GM18505 (cell line): Measurements from ENCODE around the gene AACS.
"Not testable (repeated sequence)": the region's sequence is repeated elsewhere in the genome, so short reads cannot be mapped to it uniquely, and the experiment has no call there.

Experiments
- ATAC-seq: cut with Tn5 transposase; IDR thresholded peaks from one replicate; pipeline ENCODE4 v1.9.1; 2021; ENCODE audit not compliant: unreplicated experiment
- POLR2A ChIP-seq: IDR thresholded peaks from 4 replicates; pipeline ENCODE4 v1.6.1; 2011; ENCODE audit warnings: borderline replicate concordance; ENCODE audit not compliant: insufficient read depth, insufficient read length; ENCODE audit errors: extremely low read depth

Gene AACS, protein sequence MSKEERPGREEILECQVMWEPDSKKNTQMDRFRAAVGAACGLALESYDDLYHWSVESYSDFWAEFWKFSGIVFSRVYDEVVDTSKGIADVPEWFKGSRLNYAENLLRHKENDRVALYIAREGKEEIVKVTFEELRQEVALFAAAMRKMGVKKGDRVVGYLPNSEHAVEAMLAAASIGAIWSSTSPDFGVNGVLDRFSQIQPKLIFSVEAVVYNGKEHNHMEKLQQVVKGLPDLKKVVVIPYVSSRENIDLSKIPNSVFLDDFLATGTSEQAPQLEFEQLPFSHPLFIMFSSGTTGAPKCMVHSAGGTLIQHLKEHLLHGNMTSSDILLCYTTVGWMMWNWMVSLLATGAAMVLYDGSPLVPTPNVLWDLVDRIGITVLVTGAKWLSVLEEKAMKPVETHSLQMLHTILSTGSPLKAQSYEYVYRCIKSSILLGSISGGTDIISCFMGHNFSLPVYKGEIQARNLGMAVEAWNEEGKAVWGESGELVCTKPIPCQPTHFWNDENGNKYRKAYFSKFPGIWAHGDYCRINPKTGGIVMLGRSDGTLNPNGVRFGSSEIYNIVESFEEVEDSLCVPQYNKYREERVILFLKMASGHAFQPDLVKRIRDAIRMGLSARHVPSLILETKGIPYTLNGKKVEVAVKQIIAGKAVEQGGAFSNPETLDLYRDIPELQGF

DNA sequence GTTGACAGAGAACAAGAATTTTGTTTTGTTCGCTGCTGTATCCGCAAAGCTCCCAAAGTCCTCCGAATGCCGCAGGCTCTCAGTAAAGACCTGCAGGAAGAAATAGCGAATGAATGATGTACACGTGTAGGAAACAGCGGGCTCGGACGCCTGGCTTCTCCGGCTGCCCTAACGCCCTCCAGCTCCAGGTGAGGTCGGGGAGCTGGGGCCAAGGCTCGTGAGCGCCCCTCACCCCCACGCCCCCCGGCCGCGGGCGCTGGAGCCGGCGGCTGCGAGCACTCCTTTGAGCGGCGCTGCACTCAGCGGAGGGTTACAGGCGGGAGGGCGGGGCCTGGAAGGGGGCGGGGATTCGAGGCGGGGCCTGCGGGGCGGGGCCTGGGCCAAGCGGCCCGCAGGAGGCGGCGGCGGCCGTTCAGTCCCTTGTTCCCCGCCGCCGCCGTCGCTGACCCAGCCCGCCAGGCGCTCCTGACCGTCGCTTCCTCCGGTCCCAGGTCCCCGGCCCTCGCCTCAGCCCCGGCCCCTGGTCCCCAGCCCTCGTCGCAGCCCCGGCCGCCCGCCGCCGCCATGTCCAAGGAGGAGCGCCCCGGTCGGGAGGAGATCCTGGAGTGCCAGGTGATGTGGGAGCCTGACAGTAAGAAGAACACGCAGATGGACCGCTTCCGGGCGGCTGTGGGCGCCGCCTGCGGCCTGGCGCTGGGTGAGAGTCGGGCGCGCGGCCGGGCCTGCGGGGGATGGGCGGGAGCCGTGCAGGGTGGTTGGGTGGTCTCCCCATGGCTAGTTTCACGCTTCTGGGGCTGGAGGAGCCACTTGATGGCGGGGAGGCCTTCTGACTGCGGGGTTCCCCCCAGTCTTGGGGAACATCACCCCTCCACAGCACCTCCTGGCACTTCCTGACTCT lies at the start of gene AACS:
TSS of gene AACS (plus strand) at position 415 of the 898 bp plus-strand sequence. CDS start at position 565, 150 bp downstream.
- ATAC-seq, result peak; percentile 94
- peak; percentile 77 for TF ChIP-seq POLR2A

DNA sequence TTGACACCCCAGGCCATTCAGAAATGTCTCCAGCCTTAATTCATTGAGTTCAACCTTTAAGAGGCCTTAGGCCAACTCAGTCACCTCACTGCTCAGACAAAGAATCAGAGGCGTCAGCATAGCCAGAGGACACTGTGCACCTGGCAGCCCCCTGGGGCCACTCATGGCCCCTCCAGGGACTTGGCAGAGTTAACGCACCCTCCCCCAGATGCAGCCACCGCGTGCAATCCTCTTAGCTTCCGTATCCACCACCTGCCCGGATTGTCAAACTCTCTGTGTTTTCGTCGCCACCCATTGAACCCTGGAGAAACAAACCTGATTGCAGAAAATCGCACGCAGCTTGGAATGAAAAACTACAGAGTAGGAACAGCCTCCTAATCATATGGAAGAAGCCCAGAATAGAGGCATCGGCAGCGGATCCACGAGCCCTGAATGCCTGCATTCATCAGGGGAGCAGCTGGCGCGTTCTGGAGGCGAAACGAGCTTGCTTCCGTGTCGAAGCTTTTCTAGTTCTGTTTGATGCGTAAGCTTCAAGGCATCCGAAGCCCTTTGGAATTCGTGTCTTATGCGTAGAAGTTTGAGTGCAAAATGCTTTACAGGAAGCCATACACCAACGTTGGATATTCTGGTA lies 49.4 kb upstream of the AACS start:
- no peak for ATAC-seq
- no peak for TF ChIP-seq POLR2A

DNA sequence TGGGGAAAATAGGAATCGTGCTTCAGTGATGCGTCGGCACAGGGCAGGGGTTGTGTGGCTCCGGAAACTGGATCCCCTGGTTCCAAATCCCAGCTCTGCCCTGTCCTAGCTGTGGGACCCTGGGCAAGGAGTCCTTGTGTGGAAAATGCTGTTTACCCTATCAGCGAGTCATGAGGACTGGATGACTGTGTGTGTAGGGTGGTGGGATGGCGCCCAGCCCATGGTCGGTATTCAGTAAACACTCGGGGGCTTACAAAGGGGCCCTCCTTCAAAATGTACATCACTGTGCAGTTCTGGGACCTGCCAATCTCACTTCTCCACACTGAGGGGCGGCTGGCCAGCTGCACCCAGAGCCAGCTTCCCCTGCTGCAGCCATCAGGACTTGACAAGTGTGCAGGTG lies 47.4 kb upstream of the AACS start:
- ATAC-seq, result no peak

DNA sequence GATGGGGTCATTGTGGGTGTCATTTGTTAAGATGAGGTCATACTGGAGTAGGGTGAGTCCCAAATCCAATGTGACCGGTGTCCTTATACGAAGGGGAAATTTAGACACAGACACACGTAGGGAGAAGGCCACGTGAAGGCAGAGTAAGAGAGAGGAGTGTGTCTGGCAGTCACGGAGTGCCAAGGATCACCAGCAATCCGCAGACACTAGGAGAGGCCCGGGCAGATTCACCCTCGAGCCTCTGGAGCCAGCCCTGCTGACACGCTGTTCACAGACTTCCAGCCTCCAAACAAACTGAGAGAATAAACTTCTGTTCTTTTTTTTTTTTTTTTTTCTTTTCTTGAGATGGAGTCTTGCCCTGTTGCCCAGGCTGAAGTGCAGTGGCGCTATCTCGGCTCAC lies 46.9 kb upstream of the AACS start:
- no peak for ATAC-seq
- no peak for TF ChIP-seq POLR2A

More for the DNA sequence above, 47.4 kb upstream of the AACS start:
- no peak for TF ChIP-seq POLR2A

DNA sequence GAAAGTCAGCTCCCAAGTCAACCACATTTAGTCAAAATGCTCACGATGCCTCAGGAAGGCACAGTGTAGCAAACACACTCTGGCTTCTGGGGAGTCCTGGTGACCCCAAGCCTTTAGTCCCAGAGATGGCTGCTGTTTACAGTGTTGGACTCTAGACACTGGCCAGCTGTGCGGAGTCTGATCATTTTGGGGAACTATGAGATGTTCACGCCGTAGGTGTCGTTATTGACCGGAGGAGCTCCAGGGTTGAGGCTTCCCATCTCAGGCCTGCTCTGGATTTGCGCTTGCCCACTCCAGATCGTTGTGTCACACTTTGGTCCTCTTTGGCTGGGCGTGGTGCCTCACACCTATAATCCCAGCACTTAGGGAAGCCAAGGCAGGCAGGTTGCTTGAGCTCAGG lies 44.1 kb upstream of the AACS start:
- no peak for TF ChIP-seq POLR2A
- no peak for ATAC-seq

DNA sequence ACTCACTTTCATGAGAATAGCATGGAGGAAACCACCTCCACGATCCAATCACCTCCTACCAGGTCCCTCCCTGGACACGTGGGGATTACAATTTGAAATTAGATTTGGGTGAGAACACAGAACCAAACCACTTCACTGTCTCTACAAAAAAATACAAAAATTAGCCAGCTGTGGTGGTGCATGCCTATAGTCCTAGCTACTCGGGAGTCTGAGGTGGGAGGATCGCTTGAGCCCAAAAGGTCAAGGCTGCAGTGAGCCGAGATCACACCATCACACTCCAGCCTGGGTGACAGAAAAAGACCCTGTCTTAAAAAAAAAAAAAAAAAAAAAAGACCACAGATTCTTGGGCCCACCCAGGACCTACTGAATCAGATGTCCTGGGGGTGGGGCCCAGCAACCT lies 43.5 kb upstream of the AACS start:
- no peak for TF ChIP-seq POLR2A
- ATAC-seq, result no peak

DNA sequence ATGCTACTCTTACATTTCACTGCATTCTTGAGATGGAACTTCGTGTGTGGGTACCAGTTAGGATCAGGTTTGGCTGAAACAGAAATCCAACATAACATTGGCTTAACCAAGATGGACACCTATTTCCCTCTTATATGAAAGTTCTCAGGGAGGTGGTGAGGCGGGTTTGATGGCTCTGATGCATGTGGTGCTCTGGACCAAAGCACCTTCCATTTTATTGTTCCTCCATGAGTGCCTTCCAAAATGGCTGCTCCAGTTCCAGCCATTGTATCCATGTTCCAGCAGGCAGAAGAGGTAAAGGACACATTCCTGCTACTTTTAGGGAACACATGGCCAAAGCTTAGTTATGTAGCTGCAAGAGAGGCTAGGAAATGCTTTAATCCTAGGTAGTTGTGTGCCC lies 42.2 kb upstream of the AACS start:
- ATAC-seq, result no peak

DNA sequence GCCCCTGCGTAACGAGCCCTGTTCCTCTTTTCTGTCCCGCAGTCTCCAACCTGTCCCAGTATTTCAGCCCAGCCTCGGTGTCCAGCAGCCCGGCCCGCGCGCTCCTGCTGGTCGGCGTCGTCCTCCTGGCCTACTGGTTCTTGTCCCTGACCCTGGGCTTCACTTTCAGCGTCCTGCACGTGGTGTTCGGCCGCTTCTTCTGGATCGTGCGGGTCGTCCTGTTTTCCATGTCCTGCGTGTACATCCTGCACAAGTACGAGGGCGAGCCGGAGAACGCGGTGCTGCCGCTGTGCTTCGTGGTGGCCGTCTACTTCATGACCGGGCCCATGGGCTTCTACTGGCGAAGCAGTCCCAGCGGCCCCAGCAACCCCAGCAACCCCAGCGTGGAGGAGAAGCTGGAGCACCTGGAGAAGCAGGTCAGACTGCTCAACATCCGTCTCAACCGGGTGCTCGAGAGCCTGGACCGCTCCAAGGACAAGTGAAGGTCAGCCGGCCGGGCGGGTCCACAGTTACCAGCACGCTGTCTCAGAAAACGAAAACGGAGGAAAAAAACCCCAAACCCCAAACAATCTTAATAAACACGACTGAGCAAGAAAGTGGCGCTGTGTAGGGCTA lies 40.2 kb upstream of the AACS start:
- ATAC-seq, result no peak
- TF ChIP-seq POLR2A, result no peak

More for the DNA sequence above, 42.2 kb upstream of the AACS start:
- no peak for TF ChIP-seq POLR2A

DNA sequence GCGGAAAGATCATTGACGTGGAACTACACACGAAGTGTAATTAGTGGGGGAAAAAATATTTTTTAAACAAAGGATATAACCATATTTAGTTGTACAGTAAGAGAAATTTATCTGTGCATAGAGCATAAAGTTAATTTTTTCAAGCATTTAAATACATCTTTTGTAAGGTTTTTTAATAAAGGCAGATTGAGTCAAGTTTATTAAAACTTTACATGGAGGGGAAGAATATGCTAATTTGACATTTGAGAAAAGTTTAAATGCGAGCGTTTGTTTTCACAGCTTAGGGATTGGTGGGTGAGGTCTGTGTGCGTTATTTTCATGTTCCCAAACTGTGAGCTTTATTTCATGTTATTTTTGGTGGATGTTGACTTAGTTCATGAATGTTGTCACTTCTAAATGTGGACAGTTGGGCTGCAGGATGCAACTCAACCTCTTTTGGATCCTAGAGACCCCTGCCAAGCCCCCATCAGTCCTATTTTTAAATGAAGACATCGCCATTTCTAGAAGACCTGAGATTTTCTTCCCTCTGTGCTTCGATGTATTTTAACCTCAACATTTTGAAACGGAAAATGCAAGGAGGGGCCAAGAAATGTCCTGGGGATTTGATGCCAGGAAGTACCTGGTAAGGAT lies 39.5 kb upstream of the AACS start:
- TF ChIP-seq POLR2A, result no peak
- no peak for ATAC-seq

DNA sequence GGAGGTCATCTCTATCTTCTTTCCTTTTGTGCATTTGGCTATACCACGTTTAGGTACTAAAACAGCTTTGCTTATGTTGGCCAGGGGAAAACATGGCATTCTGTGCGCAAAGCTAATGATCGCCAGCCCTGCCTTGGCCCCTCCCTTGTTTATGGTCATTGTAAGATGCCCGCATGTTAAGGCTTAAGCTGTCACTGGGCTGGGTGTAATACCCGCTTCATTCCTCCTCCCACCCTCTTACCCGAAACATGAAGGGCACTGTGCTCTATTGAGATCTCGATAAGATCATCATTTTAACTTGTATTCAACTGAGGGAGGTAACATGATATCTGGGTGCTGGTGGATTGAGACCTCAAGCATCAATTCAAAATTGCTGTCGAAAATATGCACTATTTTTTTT lies 37.1 kb upstream of the AACS start:
- TF ChIP-seq POLR2A, result no peak
- no peak for ATAC-seq

DNA sequence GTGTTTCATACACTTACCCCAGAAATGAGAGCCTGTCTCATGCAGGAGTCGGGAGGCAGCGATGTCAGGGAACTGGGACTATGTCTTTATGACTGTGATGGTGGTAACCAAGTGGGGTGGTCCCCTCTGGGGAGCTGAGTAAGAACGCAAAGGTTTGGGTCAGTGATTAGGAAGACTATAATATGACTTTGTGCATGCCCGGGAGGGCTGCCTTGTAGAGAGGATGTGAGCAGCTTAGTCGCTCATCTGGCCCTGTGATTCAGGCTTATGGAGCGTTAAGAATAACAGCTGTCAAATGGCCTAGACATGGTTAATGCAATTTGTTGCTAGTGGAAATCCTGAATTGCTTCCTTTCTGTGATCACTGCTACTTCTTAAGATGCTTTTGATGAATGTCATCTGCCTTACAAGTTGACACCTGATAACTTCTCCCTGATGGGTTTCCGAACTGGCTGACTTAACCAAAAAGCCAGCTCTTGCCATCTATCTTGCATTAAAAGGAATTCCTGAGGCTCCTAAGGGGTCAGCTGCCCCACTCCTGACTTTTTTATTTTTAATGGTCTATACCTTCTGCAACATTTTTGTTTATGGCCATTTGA lies 35.4 kb upstream of the AACS start:
- TF ChIP-seq POLR2A, result no peak
- no peak for ATAC-seq

DNA sequence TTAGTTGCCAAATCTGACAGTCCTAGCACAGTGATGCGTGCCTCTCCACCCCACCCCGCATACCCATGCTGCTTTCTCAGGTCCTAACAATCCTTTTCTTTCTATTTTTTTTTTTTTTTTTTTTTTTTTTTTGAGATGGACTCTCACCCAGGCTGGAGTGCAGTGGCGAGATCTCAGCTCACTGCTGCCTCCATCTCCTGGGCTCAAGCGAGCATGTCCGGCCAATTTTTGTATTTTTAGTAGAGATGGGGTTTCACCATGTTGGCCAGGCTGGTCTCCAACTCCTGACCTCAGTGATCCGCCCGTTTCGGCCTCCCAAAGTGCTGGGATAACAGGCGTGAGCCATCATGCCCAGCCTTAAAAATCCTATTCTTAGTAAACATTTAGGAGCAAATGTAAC lies 33.8 kb upstream of the AACS start:
- not testable (repeated sequence) for ATAC-seq

DNA sequence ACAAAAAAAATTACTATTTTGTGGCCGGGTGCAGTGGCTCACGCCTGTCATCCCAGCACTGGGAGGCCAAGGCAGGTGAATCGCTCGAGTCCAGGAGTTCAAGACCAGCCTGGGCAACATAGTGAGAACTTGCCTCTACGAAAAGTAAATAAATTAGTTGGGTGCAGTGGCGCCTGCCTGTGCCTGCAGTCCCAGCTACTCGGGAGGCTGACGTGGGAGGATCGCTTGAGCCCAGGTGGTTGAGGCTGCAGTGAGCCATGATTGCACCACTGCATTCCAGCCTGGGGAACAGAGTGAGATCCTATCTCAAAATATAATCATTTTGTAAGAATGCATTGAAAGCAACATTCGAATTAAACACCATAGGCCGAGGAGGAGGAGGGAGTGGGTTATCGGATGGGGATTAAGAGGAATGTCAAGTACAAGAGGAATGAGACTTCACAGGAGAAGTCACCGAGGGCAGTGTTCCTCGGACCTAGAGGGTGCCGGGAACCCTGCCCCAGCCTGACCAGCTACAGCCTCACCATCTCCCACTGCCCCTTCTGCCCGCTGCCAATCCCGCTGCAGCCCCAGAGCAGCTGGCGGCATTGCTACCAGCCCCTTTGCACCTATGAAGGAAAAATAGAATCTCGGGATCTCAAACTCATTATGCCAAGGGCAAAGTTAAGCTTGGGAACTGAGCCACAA lies 32.6 kb upstream of the AACS start:
- TF ChIP-seq POLR2A, result no peak
- no peak for ATAC-seq
